Neural cell (in vitro differentiated cells): ENCODE measurements around the gene CHRNA4.

Source experiments
- CTCF ChIP-seq: fragments of 450-650 bp; IDR thresholded peaks from 2 replicates; pipeline ENCODE4 v1.5.1; 2014; ENCODE audit warnings: antibody characterized with exemption, mild to moderate bottlenecking, moderate library complexity; ENCODE audit not compliant: poor library complexity, severe bottlenecking
- EP300 ChIP-seq: fragments of 450-650 bp; conservative IDR thresholded peaks from 2 replicates; pipeline ENCODE4 v1.6.1; 2014; ENCODE audit warnings: antibody characterized with exemption, mild to moderate bottlenecking, moderate library complexity; ENCODE audit not compliant: poor library complexity, severe bottlenecking
- EZH2 ChIP-seq: fragments of 200-600, 300-800 bp; shearing (Covaris generic), sonication (generic); IDR thresholded peaks from 2 replicates; pipeline ENCODE4 v1.6.1; 2014; ENCODE audit warnings: antibody characterized with exemption, low read length, borderline replicate concordance, mild to moderate bottlenecking; ENCODE audit not compliant: insufficient read depth, poor library complexity, severe bottlenecking
- MXI1 ChIP-seq: fragments of 450-650 bp; conservative IDR thresholded peaks from 2 replicates; pipeline ENCODE4 v1.6.1; 2014; ENCODE audit warnings: antibody characterized with exemption, mild to moderate bottlenecking; ENCODE audit not compliant: poor library complexity, severe bottlenecking
- POLR2AphosphoS5 ChIP-seq: IDR thresholded peaks from 2 replicates; pipeline ENCODE4 v1.6.1; 2012
- RAD21 ChIP-seq: fragments of 450-650 bp; conservative IDR thresholded peaks from 2 replicates; pipeline ENCODE4 v1.6.1; 2014; ENCODE audit warnings: antibody characterized with exemption, mild to moderate bottlenecking, moderate library complexity
- SMC3 ChIP-seq: fragments of 450-650 bp; conservative IDR thresholded peaks from 2 replicates; pipeline ENCODE4 v1.6.1; 2014; ENCODE audit warnings: antibody characterized with exemption, mild to moderate bottlenecking, moderate library complexity; ENCODE audit not compliant: poor library complexity

- no peak for TF ChIP-seq MXI1
- no peak for TF ChIP-seq CTCF
- TF ChIP-seq RAD21 = no peak
- TF ChIP-seq EZH2 = no peak
- no peak for TF ChIP-seq EP300
- no peak for TF ChIP-seq SMC3
- TF ChIP-seq POLR2AphosphoS5 = no peak
Observed at GRCh38 chr20:63383556-63383955, 22.4 kb upstream of the CHRNA4 start.
